H1 (cell line): ENCODE results near the gene PRLHR. TPM values are rescaled to one million over a fixed set of nuclear protein-coding genes. Genes with fewer than 3 reads are reported as not detected.

Experiments used
- CTCF ChIA-PET: fragments of 300-600 bp; sonication (Branson Sonifier 250); formaldehyde crosslinking; loops from one replicate; lab custom pipeline; 2021; ENCODE audit not compliant: partially characterized antibody; lab: Charles Lee
- POLR2A ChIA-PET: fragments of 300-600 bp; sonication (Branson Sonifier 250); formaldehyde crosslinking; loops from one replicate; lab custom pipeline; 2021; ENCODE audit warnings: inconsistent platforms; ENCODE audit not compliant: partially characterized antibody; lab: Charles Lee
- DNase-seq, 2 experiments: peaks; one replicate each; pipeline versions ENCODE4 v3.0.0 to v3.0.0-alpha.2; 2010 to 2022; ENCODE audit warnings: low spot score in 2 of 2, low read depth in 1 of 2, mixed read lengths in 1 of 2
- FAIRE-seq: peaks from 2 replicates; lab custom pipeline; 2011; peaks lifted over from hg19 to GRCh38; lab: Jason Lieb, UNC
- H2AFZ ChIP-seq: 2 replicates; pipeline ENCODE4 v1.8.1; 2012; ENCODE audit warnings: low read length, inconsistent platforms
- H2AK5ac ChIP-seq: 2 replicates; pipeline ENCODE4 v1.6.1; 2013; ENCODE audit warnings: low read depth, low read length
- H2BK120ac ChIP-seq: replicated peaks from 2 replicates; pipeline ENCODE3; 2013; ENCODE audit warnings: low read depth, low read length, inconsistent platforms
- H2BK12ac ChIP-seq: 2 replicates; pipeline ENCODE4 v1.6.1; 2013; ENCODE audit warnings: low read depth, low read length
- H2BK15ac ChIP-seq: 2 replicates; pipeline ENCODE4 v1.6.1; 2013; ENCODE audit warnings: low read length
- H2BK20ac ChIP-seq: 2 replicates; pipeline ENCODE4 v1.6.1; 2013; ENCODE audit warnings: low read length
- H2BK5ac ChIP-seq: 2 replicates; pipeline ENCODE4 v1.6.1; 2013; ENCODE audit warnings: low read depth, low read length
- H3K14ac ChIP-seq: 2 replicates; pipeline ENCODE4 v1.6.1; 2013; ENCODE audit warnings: inconsistent platforms; ENCODE audit not compliant: insufficient read length
- H3K18ac ChIP-seq: 2 replicates; pipeline ENCODE4 v1.6.1; 2013; ENCODE audit warnings: low read length; ENCODE audit errors: extremely low read depth
- H3K23ac ChIP-seq: 2 replicates; pipeline ENCODE4 v1.6.1; 2013; ENCODE audit warnings: inconsistent platforms; ENCODE audit not compliant: insufficient read length
- H3K23me2 ChIP-seq: 2 replicates; pipeline ENCODE4 v1.6.1; 2013; ENCODE audit warnings: low read depth, low read length
- H3K27ac ChIP-seq: 2 replicates; pipeline ENCODE4 v1.6.1; 2011; ENCODE audit warnings: low read depth, low read length, inconsistent platforms
- H3K27me3 ChIP-seq, 4 experiments: replicated peaks in 1 of 4; 1 replicate in 1 of 4; 2 replicates in 3 of 4; pipeline versions ENCODE4 v1.6.1 to v1.8.1; 2011 to 2013; ENCODE audit warnings: low read length in 3 of 4, mild to moderate bottlenecking in 3 of 4, inconsistent platforms in 2 of 4, mixed read lengths in 2 of 4, moderate library complexity in 1 of 4; ENCODE audit not compliant: control insufficient read depth in 3 of 4, insufficient read depth in 3 of 4; ENCODE audit errors: extremely low read depth in 1 of 4
- H3K36me3 ChIP-seq, 4 experiments: 2 replicates each; pipeline versions ENCODE4 v1.6.1 to v1.8.1; 2011 to 2013; ENCODE audit warnings: mild to moderate bottlenecking in 4 of 4, low read length in 3 of 4, moderate library complexity in 2 of 4, control low read depth in 1 of 4, inconsistent platforms in 1 of 4; ENCODE audit not compliant: insufficient read depth in 4 of 4, control insufficient read depth in 2 of 4
- H3K4ac ChIP-seq: replicated peaks from 2 replicates; pipeline ENCODE3; 2013; ENCODE audit warnings: low read length, low read depth, mixed read lengths, inconsistent platforms; ENCODE audit not compliant: insufficient read length
- H3K4me1 ChIP-seq, 4 experiments: replicated peaks in 1 of 4; 1 replicate in 1 of 4; 2 replicates in 3 of 4; pipeline versions ENCODE4 v1.6.1 to v1.8.1; 2011 to 2013; ENCODE audit warnings: low read length in 3 of 4, inconsistent platforms in 2 of 4, mixed read lengths in 1 of 4; ENCODE audit not compliant: insufficient read depth in 4 of 4, control insufficient read depth in 3 of 4
- H3K4me2 ChIP-seq, 2 experiments: 2 replicates each; pipeline versions ENCODE4 v1.6.1 to v1.8.1; 2011 to 2013; ENCODE audit warnings: low read depth in 2 of 2, low read length in 2 of 2, control low read depth in 1 of 2, inconsistent platforms in 1 of 2, mild to moderate bottlenecking in 1 of 2; ENCODE audit not compliant: insufficient read depth in 1 of 2
- H3K4me3 ChIP-seq, 4 experiments: fragments of 200-600, 300-600 bp in 1 of 4; sonication (generic), shearing (Covaris generic), sonication (Bioruptor Twin) in 1 of 4; 2 replicates each; pipeline versions ENCODE4 v1.5.1 to v1.8.1; 2011 to 2016; ENCODE audit warnings: low read length in 4 of 4, low read depth in 3 of 4, control low read depth in 2 of 4, inconsistent platforms in 2 of 4, mild to moderate bottlenecking in 2 of 4, mixed read lengths in 1 of 4, moderate library complexity in 1 of 4; ENCODE audit not compliant: insufficient read depth in 2 of 4; ENCODE audit errors: extremely low read depth in 1 of 4
- H3K56ac ChIP-seq: replicated peaks from 2 replicates; pipeline ENCODE3; 2013; ENCODE audit warnings: low read depth, mild to moderate bottlenecking, mixed read lengths, low read length, inconsistent platforms; ENCODE audit not compliant: insufficient read length
- H3K79me1 ChIP-seq: 2 replicates; pipeline ENCODE4 v1.6.1; 2013; ENCODE audit warnings: low read depth, low read length, control low read depth
- H3K79me2 ChIP-seq, 2 experiments: 2 replicates each; pipeline versions ENCODE4 v1.6.1 to v1.8.1; 2012 to 2013; ENCODE audit warnings: low read length in 2 of 2, mild to moderate bottlenecking in 2 of 2, inconsistent platforms in 1 of 2; ENCODE audit not compliant: insufficient read depth in 2 of 2, control insufficient read depth in 1 of 2
- H3K9ac ChIP-seq, 4 experiments: replicated peaks in 1 of 4; 1 replicate in 1 of 4; 2 replicates in 3 of 4; pipeline versions ENCODE4 v1.6.1 to v1.8.1; 2011 to 2013; ENCODE audit warnings: low read depth in 3 of 4, low read length in 3 of 4, control low read depth in 2 of 4, mild to moderate bottlenecking in 2 of 4, moderate library complexity in 2 of 4, inconsistent platforms in 1 of 4; ENCODE audit errors: extremely low read depth in 1 of 4
- H3K9me3 ChIP-seq, 2 experiments: 2 replicates each; pipeline versions ENCODE4 v1.6.1 to v1.8.1; 2012 to 2013; ENCODE audit warnings: mild to moderate bottlenecking in 2 of 2, moderate library complexity in 2 of 2, control low read depth in 1 of 2, inconsistent platforms in 1 of 2, low read depth in 1 of 2, low read length in 1 of 2, mixed read lengths in 1 of 2; ENCODE audit not compliant: insufficient read depth in 2 of 2
- H4K20me1 ChIP-seq, 2 experiments: replicated peaks in 1 of 2; 2 replicates each; pipeline versions ENCODE3 to v1.8.1; 2011 to 2013; ENCODE audit warnings: inconsistent platforms in 2 of 2, low read length in 2 of 2, mild to moderate bottlenecking in 1 of 2; ENCODE audit not compliant: insufficient read depth in 2 of 2, control insufficient read depth in 1 of 2
- H4K5ac ChIP-seq: 2 replicates; pipeline ENCODE4 v1.6.1; 2013; ENCODE audit warnings: low read length, low read depth, mixed read lengths, inconsistent platforms; ENCODE audit not compliant: insufficient read length
- H4K8ac ChIP-seq: 2 replicates; pipeline ENCODE4 v1.8.0; 2013; ENCODE audit warnings: mild to moderate bottlenecking, moderate library complexity, low read length, inconsistent platforms; ENCODE audit not compliant: insufficient read depth; ENCODE audit errors: extremely low read depth
- H4K91ac ChIP-seq: replicated peaks from 2 replicates; pipeline ENCODE3; 2013; ENCODE audit warnings: low read length, mixed read lengths, inconsistent platforms; ENCODE audit not compliant: insufficient read length
- FOSL1 ChIP-seq: IDR thresholded peaks from 2 replicates; pipeline ENCODE4 v1.6.1; 2011; ENCODE audit warnings: mild to moderate bottlenecking, low read depth, low read length, moderate library complexity; ENCODE audit not compliant: insufficient read depth
- RNF2 ChIP-seq: fragments of 200-900, 300-1000 bp; sonication (generic); IDR thresholded peaks from 2 replicates; pipeline ENCODE4 v1.7.1; 2016; ENCODE audit warnings: borderline replicate concordance, low read depth, mild to moderate bottlenecking, antibody characterized with exemption, low read length; ENCODE audit not compliant: poor library complexity, severe bottlenecking; ENCODE audit errors: missing control alignments
- WGBS, 2 experiments: shearing (Covaris generic) in 1 of 2; methylation state at CpG; one replicate each; pipeline versions ENCODE4 v1.1.6 to v1.1.7; 2013 to 2015; ENCODE audit warnings: low lambda C conversion rate in 2 of 2, mixed read lengths in 2 of 2, inconsistent platforms in 1 of 2, low coverage in 1 of 2, missing lambda C conversion rate in 1 of 2; ENCODE audit not compliant: insufficient replicate concordance in 2 of 2, insufficient coverage in 1 of 2, insufficient read length in 1 of 2; ENCODE audit errors: extremely low coverage in 1 of 2, missing lambda C conversion rate in 1 of 2; 5-methylcytosine and 5-hydroxymethylcytosine counted together
- polyA plus RNA-seq, 7 experiments: library from polyadenylated mRNA; depleted of rRNA in 3 of 7; stranded (reverse) in 5 of 7; unstranded in 2 of 7; fragments of >200 nt in 5 of 7; fragments of 200-250 nt in 2 of 7; gene quantifications; 1 replicate in 5 of 7; 2 replicates in 1 of 7; 4 replicates in 1 of 7; pipeline versions ENCODE4 v1.2.1 to v1.2.3, GENCODE V29; 2011 to 2013; ENCODE audit warnings: missing spikeins in 2 of 7, mixed read lengths in 2 of 7
- total RNA-seq: library from RNA; stranded (reverse); fragmentation: NEBNext Ultra II Directional; extraction: Animal tissue kit (Norgen Biotek cat#: 25700); gene quantifications from 2 replicates; pipeline ENCODE4 v1.2.1, GENCODE V29; 2021

The PRLHR gene
- total and polyA plus RNA-seq, 2 of the 8 experiments (the other 6 are each of a cell fraction or from before 2014, with no cell fraction given) = not detected

DNA sequence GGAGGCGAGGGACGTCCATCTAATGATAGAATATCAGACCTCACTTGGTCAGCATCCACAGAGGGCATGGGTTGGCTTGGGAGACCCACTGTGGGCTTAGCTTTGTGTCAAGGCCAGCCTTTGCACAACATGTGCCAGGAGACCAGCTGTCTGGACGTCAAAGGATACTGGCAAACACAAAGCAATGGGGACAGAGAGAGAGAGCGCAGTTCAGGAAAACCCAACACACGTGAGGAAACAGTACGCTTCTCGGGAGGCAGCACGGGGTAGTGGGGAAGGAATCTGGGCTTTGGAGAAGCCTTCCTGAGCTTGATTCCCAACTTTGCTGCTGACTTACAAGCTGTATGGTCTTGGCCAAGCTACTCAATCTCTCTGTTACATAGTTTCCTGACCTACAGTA lies 14.7 kb downstream of the PRLHR start:
- FAIRE-seq = no peak
- no peak for DNase-seq
- CTCF ChIA-PET = interaction anchor here (1.0 to 4.1 kb wide), 5 partner anchors 12 to 225 kb away, joined by 3 to 35 read pairs (median 5); no protein-coding TSS in a partner anchor

More for the DNA sequence above, 14.7 kb downstream of the PRLHR start:
- no peak overlapping the region for H3K4me2 ChIP-seq
- TF ChIP-seq RNF2 = no peak
- no peak for TF ChIP-seq FOSL1
- no peaks in the 10 kb centered on the region for H3K9me3 ChIP-seq
- no peak overlapping the region for H4K8ac ChIP-seq
- no peak overlapping the region for H2BK15ac ChIP-seq
- H3K27ac ChIP-seq = no peak overlapping the region
- WGBS, 2 experiments = 93% methylated on average over 8 of the region's 8 CpGs; no CpG with 5 or more reads in 1 of the 2 experiments
- H3K27me3 ChIP-seq = peaks cover 0 to 3% (median 0%) of the 10 kb centered on the region in 4 experiments; a peak in 1 of 7 replicates
- no peak overlapping the region for H2AFZ ChIP-seq
- no peaks in the 10 kb centered on the region for H3K79me2 ChIP-seq
- no peak overlapping the region for H3K14ac ChIP-seq
- POLR2A ChIA-PET = no interaction called here
- H4K20me1 ChIP-seq = no peaks in the 10 kb centered on the region
- H3K9ac ChIP-seq = no peak overlapping the region
- H3K18ac ChIP-seq = no peak overlapping the region
- no peaks in the 10 kb centered on the region for H3K23me2 ChIP-seq
- H3K36me3 ChIP-seq = no peaks in the 10 kb centered on the region
- H3K4ac ChIP-seq = no peak overlapping the region
- no peak overlapping the region for H3K4me3 ChIP-seq
- no peaks in the 10 kb centered on the region for H3K4me1 ChIP-seq
- no peak overlapping the region for H2BK5ac ChIP-seq
- H4K91ac ChIP-seq = no peak overlapping the region
- no peak overlapping the region for H3K56ac ChIP-seq
- H3K79me1 ChIP-seq = no peaks in the 10 kb centered on the region
- H2AK5ac ChIP-seq = no peak overlapping the region
- H4K5ac ChIP-seq = no peak overlapping the region
- H2BK12ac ChIP-seq = no peak overlapping the region
- no peak overlapping the region for H3K23ac ChIP-seq
- no peak overlapping the region for H2BK120ac ChIP-seq
- H2BK20ac ChIP-seq = no peak overlapping the region
